ENCODE measurements around the gene CYP4F8.

Gene CYP4F8

DNA sequence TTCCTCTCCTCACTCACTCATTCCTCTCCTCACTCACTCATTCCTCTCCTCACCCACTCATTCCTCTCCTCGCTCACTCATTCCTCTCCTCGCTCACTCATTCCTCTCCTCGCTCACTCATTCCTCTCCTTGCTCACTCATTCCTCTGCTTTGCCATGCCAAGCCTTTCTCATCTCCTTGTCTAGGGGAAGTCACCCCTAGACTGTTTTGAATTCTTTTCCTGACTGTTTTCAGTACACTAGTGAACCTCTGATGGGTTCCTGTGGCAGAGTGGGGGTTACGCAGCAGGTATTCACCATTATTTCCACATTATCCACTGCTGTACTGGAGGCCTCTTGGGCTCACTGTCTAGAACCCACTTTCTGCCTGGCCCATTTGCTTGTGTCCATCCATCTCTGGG is 1.2 kb downstream of the CYP4F8 start:
- no peak for DNase-seq

- no peak for DNase-seq
These were observed 1.7 kb downstream of the CYP4F8 start for GRCh38 chr19:15616627-15617270.

- DNase-seq = no peak
These were observed 3.3 kb downstream of the CYP4F8 start for GRCh38 chr19:15618321-15618720.

DNA sequence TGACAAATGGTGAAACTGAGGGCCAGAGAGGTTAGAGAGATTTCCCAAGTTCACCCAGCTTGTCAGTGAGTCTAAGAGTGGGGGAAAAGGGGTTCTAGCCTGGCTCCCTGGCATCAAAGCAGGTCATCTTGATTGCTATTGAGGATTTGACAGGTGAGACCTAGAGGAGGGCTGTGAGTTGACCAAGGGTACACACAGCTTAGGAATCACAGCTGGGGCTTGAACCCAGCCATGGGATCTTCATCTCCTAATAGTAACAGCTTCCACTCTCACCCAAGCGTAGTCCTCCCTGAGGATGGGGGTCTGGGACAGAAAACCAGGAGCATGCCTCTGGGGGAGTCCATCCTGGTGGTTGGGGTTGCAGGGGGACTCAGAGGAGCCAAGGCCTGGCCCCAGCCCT is 6.8 kb downstream of the CYP4F8 start:
- no peak for DNase-seq

- DNase-seq = no peak
These were observed 8.0 kb downstream of the CYP4F8 start for GRCh38 chr19:15622991-15623390.

DNA sequence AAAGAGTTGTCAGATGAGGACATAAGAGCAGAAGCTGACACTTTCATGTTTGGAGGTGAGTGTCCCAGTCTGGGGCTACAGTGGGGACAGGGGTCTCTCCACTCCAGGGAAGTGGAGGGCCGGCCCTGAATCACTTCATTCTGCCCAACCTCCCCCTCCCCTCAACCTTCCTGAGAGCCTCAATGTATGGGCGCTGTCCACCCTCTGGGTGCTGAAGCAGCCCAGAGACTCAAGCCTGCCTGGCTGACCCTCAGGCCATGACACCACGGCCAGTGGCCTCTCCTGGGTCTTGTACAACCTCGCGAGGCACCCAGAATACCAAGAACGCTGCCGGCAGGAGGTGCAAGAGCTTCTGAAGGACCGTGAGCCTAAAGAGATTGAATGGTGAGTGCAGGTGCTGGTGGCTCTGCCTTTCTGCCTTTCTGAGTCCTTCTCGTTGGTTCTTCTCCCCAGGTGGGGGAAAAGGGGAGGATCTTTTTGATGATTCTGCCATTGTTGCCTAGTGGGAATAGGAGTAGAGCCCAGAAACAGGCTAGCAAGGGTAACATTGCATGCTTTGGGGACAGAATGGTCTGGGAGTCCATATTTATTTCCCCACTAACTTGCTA is 8.8 kb downstream of the CYP4F8 start:
- no peak for DNase-seq

GRCh38 chr19:15628236-15629002 is 13.4 kb downstream of the CYP4F8 start:
- no peak for DNase-seq

GRCh38 chr19:15629003-15629880 is 14.2 kb downstream of the CYP4F8 start:
- peak in 55 of 58 donors; percentile 2 to 84 (median 37) for DNase-seq

GRCh38 chr19:15631817-15632216 is 16.8 kb downstream of the CYP4F8 start:
- DNase-seq = no peak

DNA sequence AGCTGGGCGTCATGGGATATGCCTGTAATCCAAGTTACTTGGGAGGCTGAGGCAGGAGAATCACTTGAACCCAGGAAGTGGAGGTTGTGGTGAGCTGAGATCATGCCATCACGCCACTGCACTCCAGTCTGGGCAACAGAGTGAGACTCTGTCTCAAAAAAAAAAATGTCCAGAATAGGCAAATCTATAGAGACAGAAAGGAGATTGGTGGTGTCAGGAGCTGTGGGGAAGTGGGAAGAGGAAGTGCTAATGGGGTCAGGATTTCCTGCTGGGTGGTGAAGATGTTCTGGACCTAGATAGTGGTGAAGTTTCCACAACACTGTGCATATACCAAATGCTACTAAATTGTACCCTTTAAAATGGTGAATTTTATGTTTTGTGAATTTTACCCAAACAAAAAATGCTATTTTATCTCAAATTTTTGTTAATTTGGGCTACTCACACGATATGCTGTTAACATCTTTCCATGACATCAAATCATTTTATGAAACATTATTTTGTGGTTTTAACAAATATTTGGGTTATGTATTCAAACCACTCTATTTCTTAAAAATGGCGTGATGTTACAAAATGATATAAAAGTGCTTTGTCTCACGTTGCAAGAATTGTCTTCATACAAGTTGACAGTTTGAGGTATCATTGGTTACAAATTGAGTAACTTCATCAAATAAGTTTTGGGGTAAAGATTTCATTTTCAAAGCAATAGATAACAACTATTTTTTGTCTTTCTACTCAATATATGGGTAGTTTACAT is 18.2 kb downstream of the CYP4F8 start:
- peak in 1 of 58 donors; percentile 0 for DNase-seq

GRCh38 chr19:15634105-15634504 is 19.1 kb downstream of the CYP4F8 start:
- DNase-seq = no peak

- peak in 1 of 58 donors; percentile 40 for DNase-seq
These were observed 20.2 kb downstream of the CYP4F8 start for GRCh38 chr19:15635016-15635805.

DNA sequence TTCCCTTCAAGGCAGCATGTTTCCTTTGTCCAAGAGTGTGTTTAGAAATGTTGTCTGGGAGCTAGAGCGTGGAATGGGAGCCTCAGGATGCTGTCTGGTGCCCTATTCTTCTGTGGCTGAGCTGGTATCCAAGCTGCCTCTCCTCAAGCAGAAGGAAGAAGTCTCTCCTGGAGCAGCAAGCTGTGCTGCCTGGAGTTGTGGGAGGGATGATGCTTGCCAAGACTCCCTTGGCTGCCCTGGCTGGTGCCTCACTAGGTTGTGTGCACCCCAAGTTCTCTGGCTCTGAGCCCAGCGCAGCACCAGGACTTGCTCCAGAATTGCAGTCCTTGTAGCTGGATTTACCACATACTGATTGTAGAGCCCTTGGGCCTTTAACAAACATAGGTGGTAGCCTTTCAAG is 21.0 kb downstream of the CYP4F8 start:
- peak in 48 of 58 donors; percentile 3 to 78 (median 39) for DNase-seq

DNA sequence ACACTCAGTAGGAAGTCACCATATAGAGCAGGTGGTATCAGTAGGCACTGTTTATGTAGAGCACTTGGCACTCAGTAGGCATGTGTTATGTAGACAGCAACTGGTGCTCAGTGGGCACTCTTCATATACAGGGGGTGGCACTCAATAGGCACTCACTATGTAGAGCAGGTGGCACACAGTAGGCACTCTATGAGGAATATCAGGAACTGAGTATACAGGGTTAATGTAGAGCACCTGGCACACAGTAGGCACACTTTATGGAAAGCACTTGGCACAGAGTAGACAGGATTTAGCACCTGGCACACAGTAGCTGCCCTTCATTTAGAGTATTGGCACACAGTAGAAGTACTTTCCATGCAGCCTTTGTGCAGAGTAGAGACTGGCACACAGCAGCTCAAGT is 24.6 kb downstream of the CYP4F8 start:
- no peak for DNase-seq

- peak in 27 of 58 donors; percentile 3 to 49 (median 15) for DNase-seq
These were observed 25.4 kb downstream of the CYP4F8 start, which contains the start of gene CYP4F3 for GRCh38 chr19:15640294-15640903. CYP4F3 (plus strand) TSS chr19:15640897; CDS start chr19:15641416, 519 bp downstream.

- peak in 2 of 58 donors; percentile 18 to 23 for DNase-seq
These were observed 26.0 kb downstream of the CYP4F8 start for GRCh38 chr19:15640904-15641597.

- DNase-seq = no peak
These were observed 27.0 kb downstream of the CYP4F8 start for GRCh38 chr19:15641901-15642491.

- no peak for DNase-seq
These were observed 27.8 kb downstream of the CYP4F8 start for GRCh38 chr19:15642807-15643206.
